ENCODE results near the gene ELL. TPM values are rescaled to one million over a fixed set of nuclear protein-coding genes. Genes with fewer than 3 reads are reported as not detected.

ELL gene
- total RNA-seq, 2 experiments from 2014 or later: 46.2 to 46.8 TPM

- Mint-ChIP-seq H3K4me3 (peak within 1 kb of the TSS; percentile 84), H3K4me1 (ENCODE audit: low read depth) (peaks cover 41% of the 10 kb centered on the region), H3K27me3 (no peaks in the 10 kb centered on the region), H3K9me3 (no peaks in the 10 kb centered on the region), H3K36me3 (ENCODE audit: low read depth) (peaks cover 9% of the 10 kb centered on the region), H3K27ac (peak within 1 kb of the TSS; percentile 81)
- Histone ChIP-seq H3K36me3 (ENCODE audit: insufficient read depth, low read length) (peaks cover 5% of the 10 kb centered on the region), H3K9me3 (ENCODE audit: control insufficient read depth in 1 of 2, insufficient read depth in 1 of 2, low read length in 2 of 2) (peaks cover 0 to 8% of the 10 kb centered on the region in 2 experiments), H3K27me3 (ENCODE audit: control insufficient read depth in 1 of 2, insufficient read depth in 2 of 2, low read length in 2 of 2) (no peaks in the 10 kb centered on the region), H3K27ac (ENCODE audit: low read depth in 1 of 2, low read length in 2 of 2) (no peak within 1 kb of the TSS), H3K4me1 (ENCODE audit: insufficient read depth, low read length) (peaks cover 53% of the 10 kb centered on the region), H3K4me3 (ENCODE audit: low read length) (peak within 1 kb of the TSS; percentile 68)
- TF ChIP-seq CTCF (IDR thresholded peaks at IDR 0.05): no peak
- DNase-seq (peak in 11 of 14 experiments; percentile 40 to 77 (median 47)), ATAC-seq (ENCODE audit: poor library complexity) (peak; percentile 24)
- intact Hi-C loops (cut with DNase I, micrococcal nuclease): no loop called here
- ChIA-PET POLR2A (interaction anchor here (0.5 to 1.1 kb wide), 6 partner anchors 9 to 482 kb away, joined by 3 to 7 read pairs (median 4); partner anchors contain the start of genes COPE, DDX49, JUND and SSBP4), CTCF (interaction anchor here (1.9 kb wide), 1 partner anchor 13 kb away, joined by 4 read pairs; no protein-coding TSS in a partner anchor)
These were observed 84.2 kb downstream of the ELL start, which contains the start of gene ISYNA1 for GRCh38 chr19:18437491-18438330. Gene ISYNA1 (minus strand): TSS chr19:18438133. CDS start chr19:18437979, 154 bp downstream.

GRCh38 chr19:18436671-18437490, 85.0 kb downstream of the ELL start:
- TF ChIP-seq CTCF (IDR thresholded peaks at IDR 0.05): no peak
- Histone ChIP-seq H3K36me3 (ENCODE audit: insufficient read depth, low read length) (peaks cover 8% of the 10 kb centered on the region), H3K4me1 (ENCODE audit: insufficient read depth, low read length) (peaks cover 54% of the 10 kb centered on the region), H3K27ac (ENCODE audit: low read depth in 1 of 2, low read length in 2 of 2) (no peak overlapping the region), H3K27me3 (ENCODE audit: control insufficient read depth in 1 of 2, insufficient read depth in 2 of 2, low read length in 2 of 2) (no peaks in the 10 kb centered on the region), H3K4me3 (ENCODE audit: low read length) (peak overlapping the region; percentile 68), H3K9me3 (ENCODE audit: control insufficient read depth in 1 of 2, insufficient read depth in 1 of 2, low read length in 2 of 2) (peaks cover 0 to 3% of the 10 kb centered on the region in 2 experiments)
- DNase-seq (peak; percentile 50 to 90 (median 74)), ATAC-seq (ENCODE audit: poor library complexity) (peak; percentile 57)
- intact Hi-C loops (cut with DNase I, micrococcal nuclease): no loop called here
- Mint-ChIP-seq H3K9me3 (no peaks in the 10 kb centered on the region), H3K4me1 (ENCODE audit: low read depth) (peaks cover 34% of the 10 kb centered on the region), H3K36me3 (ENCODE audit: low read depth) (peaks cover 5% of the 10 kb centered on the region), H3K27ac (no peak overlapping the region), H3K27me3 (no peaks in the 10 kb centered on the region), H3K4me3 (peak overlapping the region; percentile 84)
- ChIA-PET POLR2A (interaction anchor here (0.5 to 1.1 kb wide), 6 partner anchors 8 to 483 kb away, joined by 3 to 7 read pairs (median 4); partner anchors contain the start of genes COPE, DDX49, JUND and SSBP4), CTCF (interaction anchor here (1.9 kb wide), 1 partner anchor 14 kb away, joined by 4 read pairs; no protein-coding TSS in a partner anchor)

Measured in CD4-positive, alpha-beta T cell (primary cell).